Measurements from ENCODE around the gene INTS13. TPM values are rescaled to one million over a fixed set of nuclear protein-coding genes. Genes with fewer than 3 reads are reported as not detected.

INTS13 gene
- total and polyA plus RNA-seq, 8 donors = 16.9 to 29.6 (median 21.1) TPM

DNA sequence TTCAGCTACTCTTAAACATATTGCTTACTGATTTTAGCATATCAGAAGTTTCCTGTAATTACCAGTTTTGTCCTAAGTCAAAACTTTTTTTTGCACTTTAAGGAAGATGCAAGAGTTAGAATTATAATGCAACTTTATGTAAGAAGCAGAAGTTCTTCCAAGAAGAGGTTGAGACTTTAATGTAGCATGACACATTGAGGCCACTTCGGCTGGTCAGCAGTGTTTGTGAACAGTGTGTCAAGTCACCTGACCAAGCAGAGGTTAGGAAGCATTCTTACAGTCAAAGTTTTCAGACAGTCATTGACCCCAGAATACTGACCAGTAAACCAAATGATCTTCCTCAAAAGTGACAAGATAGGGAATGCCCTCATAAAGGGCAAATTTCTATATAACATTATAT is 15.7 kb upstream of the INTS13 start:
- H3K36me3 ChIP-seq = peaks cover 19 to 36% (median 28%) of the 10 kb centered on the region in 4 donors
- intact Hi-C loops (cut with DNase I; ENCODE audit: low total_unique reads) = no loop called here
- H3K4me3 ChIP-seq = no peak overlapping the region
- TF ChIP-seq, protein P1, sequence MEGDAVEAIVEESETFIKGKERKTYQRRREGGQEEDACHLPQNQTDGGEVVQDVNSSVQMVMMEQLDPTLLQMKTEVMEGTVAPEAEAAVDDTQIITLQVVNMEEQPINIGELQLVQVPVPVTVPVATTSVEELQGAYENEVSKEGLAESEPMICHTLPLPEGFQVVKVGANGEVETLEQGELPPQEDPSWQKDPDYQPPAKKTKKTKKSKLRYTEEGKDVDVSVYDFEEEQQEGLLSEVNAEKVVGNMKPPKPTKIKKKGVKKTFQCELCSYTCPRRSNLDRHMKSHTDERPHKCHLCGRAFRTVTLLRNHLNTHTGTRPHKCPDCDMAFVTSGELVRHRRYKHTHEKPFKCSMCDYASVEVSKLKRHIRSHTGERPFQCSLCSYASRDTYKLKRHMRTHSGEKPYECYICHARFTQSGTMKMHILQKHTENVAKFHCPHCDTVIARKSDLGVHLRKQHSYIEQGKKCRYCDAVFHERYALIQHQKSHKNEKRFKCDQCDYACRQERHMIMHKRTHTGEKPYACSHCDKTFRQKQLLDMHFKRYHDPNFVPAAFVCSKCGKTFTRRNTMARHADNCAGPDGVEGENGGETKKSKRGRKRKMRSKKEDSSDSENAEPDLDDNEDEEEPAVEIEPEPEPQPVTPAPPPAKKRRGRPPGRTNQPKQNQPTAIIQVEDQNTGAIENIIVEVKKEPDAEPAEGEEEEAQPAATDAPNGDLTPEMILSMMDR (IDR thresholded peaks at IDR 0.05) = no peak
- TF ChIP-seq EP300 (IDR thresholded peaks at IDR 0.05) = no peak
- TF ChIP-seq POLR2AphosphoS5 (IDR thresholded peaks at IDR 0.05) = no peak
- TF ChIP-seq POLR2A (IDR thresholded peaks at IDR 0.05) = no peak
- peaks cover 0 to 30% (median 9%) of the 10 kb centered on the region in 4 donors for H3K4me1 ChIP-seq
- no peaks in the 10 kb centered on the region for H3K27me3 ChIP-seq
- WGBS, 5 donors = 39 to 59% (median 47%) methylated on average over 1 of the region's 1 CpG
- H3K27ac ChIP-seq = no peak overlapping the region
- peaks cover 0 to 8% (median 4%) of the 10 kb centered on the region in 4 donors for H3K9me3 ChIP-seq
- DNase-seq = peak in 1 of 2 donors; percentile 17

DNA sequence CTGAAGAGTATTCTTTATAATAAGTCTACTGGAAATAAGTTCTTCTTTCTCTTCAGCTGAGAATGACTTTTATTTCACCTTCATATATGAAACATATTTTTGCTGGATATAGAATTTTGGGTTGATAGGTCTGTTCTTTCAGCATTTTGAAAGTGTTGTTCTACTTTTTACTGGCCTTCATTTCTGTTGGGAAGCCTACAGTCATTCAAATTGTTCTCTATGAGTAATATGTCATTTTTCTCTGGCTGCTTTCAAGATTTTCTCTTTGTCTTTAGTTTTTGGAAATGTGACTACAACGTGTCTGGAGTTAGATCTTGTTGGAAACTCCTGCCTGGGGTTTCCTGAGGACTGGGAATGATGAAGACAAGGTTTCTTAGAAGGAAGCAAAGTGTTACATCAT is 10.5 kb upstream of the INTS13 start:
- Histone ChIP-seq H3K4me3 (no peak overlapping the region), H3K36me3 (peaks cover 0 to 8% (median 1%) of the 10 kb centered on the region in 4 donors), H3K9me3 (peaks cover 0 to 11% (median 5%) of the 10 kb centered on the region in 4 donors), H3K27me3 (no peaks in the 10 kb centered on the region), H3K27ac (no peak overlapping the region), H3K4me1 (peaks cover 0 to 31% (median 9%) of the 10 kb centered on the region in 4 donors)
- intact Hi-C loops (cut with DNase I; ENCODE audit: low total_unique reads) = loop anchor here (10.0 kb wide), 1 partner anchor 56 kb away; no protein-coding TSS in a partner anchor
- no peak for DNase-seq
- WGBS, 5 donors = 79 to 90% (median 88%) methylated on average over 1 of the region's 1 CpG
- no peak for TF ChIP-seq EP300 (IDR thresholded peaks at IDR 0.05)
- TF ChIP-seq, protein P1 (IDR thresholded peaks at IDR 0.05) = no peak
- no peak for TF ChIP-seq POLR2AphosphoS5 (IDR thresholded peaks at IDR 0.05)
- TF ChIP-seq POLR2A (IDR thresholded peaks at IDR 0.05) = no peak

DNA sequence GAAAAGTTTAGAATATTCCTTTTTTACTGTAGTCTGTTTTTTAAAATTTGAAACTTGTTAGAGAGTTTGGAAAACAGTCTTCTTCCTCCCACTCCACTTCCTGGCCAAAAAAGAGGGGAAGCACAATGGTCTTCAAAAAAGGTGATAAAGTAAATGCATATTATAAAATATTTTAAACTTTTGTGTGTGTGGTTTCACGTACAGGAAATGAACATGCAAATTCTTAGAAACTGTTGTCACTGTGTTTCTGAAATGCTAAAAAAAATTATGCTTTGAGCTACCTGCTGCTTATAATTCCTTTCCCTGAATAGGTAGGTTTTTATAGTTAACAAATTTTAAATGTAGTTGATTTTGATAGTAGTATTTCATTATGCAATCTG is 3.4 kb upstream of the INTS13 start:
- H3K4me3 ChIP-seq = peak overlapping the region in 1 of 4 donors; percentile 3
- peak overlapping the region in 1 of 5 donors; percentile 48 for H3K27ac ChIP-seq
- H3K27me3 ChIP-seq = no peaks in the 10 kb centered on the region
- H3K4me1 ChIP-seq = peaks cover 18 to 59% (median 39%) of the 10 kb centered on the region in 4 donors
- H3K36me3 ChIP-seq = no peaks in the 10 kb centered on the region
- intact Hi-C loops (cut with DNase I; ENCODE audit: low total_unique reads) = loop anchor here (10.0 kb wide), 1 partner anchor 64 kb away; no protein-coding TSS in a partner anchor
- DNase-seq = no peak
- 55 to 67% (median 61%) methylated on average over 1 of the region's 1 CpG for WGBS, 5 donors
- no peaks in the 10 kb centered on the region for H3K9me3 ChIP-seq
- TF ChIP-seq POLR2AphosphoS5 (IDR thresholded peaks at IDR 0.05) (no peak), EP300 (IDR thresholded peaks at IDR 0.05) (no peak), POLR2A (IDR thresholded peaks at IDR 0.05) (no peak)
- TF ChIP-seq, protein P1 (IDR thresholded peaks at IDR 0.05) = no peak

DNA sequence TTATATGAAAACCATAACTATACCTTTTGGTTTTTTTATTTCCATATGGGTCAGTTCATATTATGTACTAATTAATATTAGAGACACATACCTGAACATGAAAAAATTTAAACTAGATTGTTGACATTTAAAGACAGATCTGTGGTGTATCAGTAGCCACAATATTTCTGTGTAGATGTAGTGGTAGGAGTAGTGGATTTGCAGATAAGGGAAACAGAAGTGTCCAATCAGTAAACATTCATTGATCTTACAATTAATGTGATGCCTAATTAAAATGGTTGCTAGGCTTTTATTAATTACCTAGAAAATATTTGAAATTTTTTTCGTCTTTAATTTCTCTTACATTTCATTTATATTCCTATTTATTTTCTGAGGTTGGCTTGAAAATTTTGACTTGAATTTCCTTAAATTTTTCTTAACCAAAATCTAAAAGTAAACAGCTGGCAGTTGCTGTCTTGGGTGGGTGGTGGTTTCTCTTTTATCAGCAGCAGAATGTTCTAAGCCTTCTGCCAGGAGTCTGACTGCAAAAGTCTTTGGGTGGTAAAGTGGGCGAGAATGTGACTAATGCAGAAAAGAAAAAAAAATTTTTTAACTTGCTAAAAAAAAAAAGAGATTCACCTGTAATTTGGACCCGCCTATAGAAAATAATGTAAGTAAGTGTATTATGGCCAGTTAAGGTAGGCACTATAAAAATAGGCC is 2.9 kb upstream of the INTS13 start:
- peak in 1 of 2 donors; percentile 7 for DNase-seq
- TF ChIP-seq, protein P1 (IDR thresholded peaks at IDR 0.05) = no peak
- TF ChIP-seq POLR2AphosphoS5 (IDR thresholded peaks at IDR 0.05) (no peak), POLR2A (IDR thresholded peaks at IDR 0.05) (no peak), EP300 (IDR thresholded peaks at IDR 0.05) (no peak)
- intact Hi-C loops (cut with DNase I; ENCODE audit: low total_unique reads) = loop anchor here (10.0 kb wide), 1 partner anchor 64 kb away; no protein-coding TSS in a partner anchor
- 65 to 81% (median 77%) methylated on average over 3 of the region's 3 CpGs for WGBS, 5 donors
- Histone ChIP-seq H3K36me3 (no peaks in the 10 kb centered on the region), H3K27ac (peak overlapping the region in 1 of 5 donors; percentile 48), H3K4me1 (peaks cover 22 to 65% (median 43%) of the 10 kb centered on the region in 4 donors), H3K4me3 (peak overlapping the region in 2 of 4 donors; percentile 86 to 87), H3K27me3 (no peaks in the 10 kb centered on the region), H3K9me3 (no peaks in the 10 kb centered on the region)
